LNCaP clone FGC (cell line): ENCODE data around the gene TNS4.

ENCODE experiments used
- DNase-seq: peaks from one replicate; pipeline ENCODE4 v3.0.0-alpha.2; 2011; ENCODE audit warnings: low read depth
- H3K4me3 ChIP-seq: 2 replicates; pipeline ENCODE4 v1.5.1; 2011; ENCODE audit warnings: mild to moderate bottlenecking, low read depth, low read length, control low read depth
- TF ChIP-seq, protein P1 (sequence below): IDR thresholded peaks from 2 replicates; pipeline ENCODE4 v1.5.1; 2012; ENCODE audit warnings: mild to moderate bottlenecking; ENCODE audit not compliant: control insufficient read depth, insufficient read depth; ENCODE audit errors: extremely low read depth

The TNS4 gene

DNA sequence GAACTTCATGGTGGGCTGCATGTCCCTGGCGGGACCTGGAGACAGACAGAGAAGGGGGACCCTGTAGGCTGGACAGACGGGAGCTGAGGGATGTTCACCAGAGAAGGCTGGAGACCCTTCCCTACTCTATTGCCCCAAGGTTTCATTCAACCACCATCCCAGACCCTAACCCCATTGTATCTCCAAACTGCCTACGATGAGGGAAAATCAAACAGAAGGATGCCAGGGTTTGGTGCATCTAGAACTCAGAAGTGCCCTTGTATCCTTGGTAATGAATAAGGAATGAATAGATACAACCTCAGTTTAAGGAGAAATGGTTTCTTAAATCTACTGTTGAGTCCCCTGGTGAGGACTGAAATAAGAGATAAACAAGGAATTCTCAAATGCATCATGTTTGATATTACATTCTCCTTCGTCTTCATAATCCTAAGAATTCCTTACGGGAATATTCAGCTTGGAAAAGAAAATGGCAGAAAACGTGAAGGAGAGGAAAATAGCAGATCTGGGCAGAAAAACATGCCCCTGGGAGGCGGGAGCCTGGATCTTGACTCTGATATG lies 16.4 kb downstream of the TNS4 start:
- DNase-seq, result no peak
- no peak overlapping the region for H3K4me3 ChIP-seq
- TF ChIP-seq, protein P1, sequence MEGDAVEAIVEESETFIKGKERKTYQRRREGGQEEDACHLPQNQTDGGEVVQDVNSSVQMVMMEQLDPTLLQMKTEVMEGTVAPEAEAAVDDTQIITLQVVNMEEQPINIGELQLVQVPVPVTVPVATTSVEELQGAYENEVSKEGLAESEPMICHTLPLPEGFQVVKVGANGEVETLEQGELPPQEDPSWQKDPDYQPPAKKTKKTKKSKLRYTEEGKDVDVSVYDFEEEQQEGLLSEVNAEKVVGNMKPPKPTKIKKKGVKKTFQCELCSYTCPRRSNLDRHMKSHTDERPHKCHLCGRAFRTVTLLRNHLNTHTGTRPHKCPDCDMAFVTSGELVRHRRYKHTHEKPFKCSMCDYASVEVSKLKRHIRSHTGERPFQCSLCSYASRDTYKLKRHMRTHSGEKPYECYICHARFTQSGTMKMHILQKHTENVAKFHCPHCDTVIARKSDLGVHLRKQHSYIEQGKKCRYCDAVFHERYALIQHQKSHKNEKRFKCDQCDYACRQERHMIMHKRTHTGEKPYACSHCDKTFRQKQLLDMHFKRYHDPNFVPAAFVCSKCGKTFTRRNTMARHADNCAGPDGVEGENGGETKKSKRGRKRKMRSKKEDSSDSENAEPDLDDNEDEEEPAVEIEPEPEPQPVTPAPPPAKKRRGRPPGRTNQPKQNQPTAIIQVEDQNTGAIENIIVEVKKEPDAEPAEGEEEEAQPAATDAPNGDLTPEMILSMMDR, result no peak

DNA sequence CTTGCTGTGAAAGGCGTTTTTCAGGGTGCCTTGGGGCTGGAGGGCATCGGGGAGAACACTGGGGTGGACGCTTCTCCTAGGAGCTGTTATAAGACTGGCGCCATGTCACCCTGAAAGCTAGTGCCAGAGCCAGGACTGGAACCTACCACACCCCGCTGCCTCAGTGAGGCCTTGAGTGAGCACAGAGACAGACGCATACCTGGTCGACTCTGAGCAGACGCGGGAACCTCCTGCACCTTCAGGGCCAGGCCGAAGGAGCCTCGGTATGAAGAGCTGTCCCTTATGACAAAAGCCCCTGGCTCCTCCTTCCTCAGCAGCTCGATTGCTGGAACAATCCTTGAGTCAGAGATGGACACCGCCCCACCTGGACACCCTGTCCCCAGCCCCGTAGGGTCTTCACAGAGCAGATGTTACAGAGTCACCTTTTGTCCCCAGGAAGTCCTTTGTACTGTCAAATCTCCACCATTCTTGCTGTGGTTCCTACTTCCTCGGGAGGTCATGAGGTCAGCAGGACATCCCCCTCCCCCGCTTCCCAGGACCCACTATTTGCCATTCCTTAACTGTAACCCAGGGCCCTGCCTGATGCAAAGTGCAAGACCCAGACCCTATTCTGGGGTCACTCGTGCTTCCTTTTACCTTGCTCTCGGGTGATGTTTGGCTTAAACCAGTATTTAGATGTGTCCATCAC lies 17.0 kb downstream of the TNS4 start:
- DNase-seq, result no peak
- TF ChIP-seq, protein P1, result no peak
- no peak overlapping the region for H3K4me3 ChIP-seq

DNA sequence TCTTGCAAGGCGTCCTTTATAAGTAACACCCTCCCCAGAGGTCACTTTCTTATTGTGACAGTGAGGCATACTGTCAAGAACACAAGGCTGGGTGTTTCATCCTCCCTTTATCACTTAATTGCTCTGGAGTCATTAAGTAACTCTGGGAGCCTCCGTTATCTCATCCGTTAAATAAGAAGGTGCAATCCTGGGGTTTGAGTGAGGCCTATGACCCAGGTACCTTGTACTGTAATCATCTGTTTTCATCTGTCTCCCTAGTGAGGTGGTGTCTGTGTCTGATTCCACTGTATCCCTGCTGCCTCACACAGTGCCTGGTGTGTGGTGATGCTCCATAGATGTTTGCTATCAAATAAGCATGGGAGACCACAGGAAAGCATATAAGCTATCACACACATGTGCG lies 17.7 kb downstream of the TNS4 start:
- H3K4me3 ChIP-seq, result no peak overlapping the region
- no peak for DNase-seq
- TF ChIP-seq, protein P1, result no peak

DNA sequence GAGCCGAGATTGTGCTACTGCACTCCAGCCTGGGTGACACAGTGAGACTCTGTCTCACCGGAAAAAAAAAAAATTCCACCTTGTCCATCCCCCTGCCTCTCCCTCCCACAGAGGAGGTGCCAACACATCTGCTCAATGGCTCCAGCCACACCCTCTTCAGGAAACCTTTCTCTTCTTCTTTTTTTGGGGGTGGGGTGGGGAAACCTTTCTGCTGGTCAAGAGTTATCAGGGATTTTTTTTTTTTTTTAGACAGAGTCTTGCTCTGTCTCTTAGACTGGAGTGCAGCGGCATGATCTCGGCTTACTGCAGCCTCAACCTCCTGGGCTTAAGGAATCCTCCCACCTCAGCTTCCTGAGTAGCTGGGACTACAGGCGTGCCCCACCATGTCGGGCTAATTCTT lies 18.7 kb downstream of the TNS4 start:
- no peak for DNase-seq
- no peak overlapping the region for H3K4me3 ChIP-seq
- TF ChIP-seq, protein P1, result no peak

DNA sequence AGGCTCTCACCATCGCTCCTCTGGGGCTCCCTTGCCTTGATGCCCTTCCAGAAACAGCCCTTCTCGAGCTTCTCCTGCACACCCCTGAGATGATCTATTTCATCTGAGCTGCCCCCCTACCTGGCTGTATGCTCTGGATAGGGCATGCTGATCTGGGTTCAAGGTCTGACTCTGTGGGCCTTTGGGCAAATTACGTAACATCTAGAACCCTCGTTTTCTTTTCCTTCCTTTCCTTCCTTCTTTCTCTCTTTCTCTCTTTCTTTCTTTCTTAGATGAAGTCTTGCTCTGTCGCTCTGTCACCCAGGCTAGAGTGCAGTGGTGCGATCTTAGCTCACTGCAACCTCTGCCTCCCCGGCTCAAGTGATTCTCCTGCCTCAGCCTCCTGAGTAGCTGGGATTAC lies 20.3 kb downstream of the TNS4 start:
- TF ChIP-seq, protein P1, result no peak
- DNase-seq, result no peak
- H3K4me3 ChIP-seq, result no peak overlapping the region

DNA sequence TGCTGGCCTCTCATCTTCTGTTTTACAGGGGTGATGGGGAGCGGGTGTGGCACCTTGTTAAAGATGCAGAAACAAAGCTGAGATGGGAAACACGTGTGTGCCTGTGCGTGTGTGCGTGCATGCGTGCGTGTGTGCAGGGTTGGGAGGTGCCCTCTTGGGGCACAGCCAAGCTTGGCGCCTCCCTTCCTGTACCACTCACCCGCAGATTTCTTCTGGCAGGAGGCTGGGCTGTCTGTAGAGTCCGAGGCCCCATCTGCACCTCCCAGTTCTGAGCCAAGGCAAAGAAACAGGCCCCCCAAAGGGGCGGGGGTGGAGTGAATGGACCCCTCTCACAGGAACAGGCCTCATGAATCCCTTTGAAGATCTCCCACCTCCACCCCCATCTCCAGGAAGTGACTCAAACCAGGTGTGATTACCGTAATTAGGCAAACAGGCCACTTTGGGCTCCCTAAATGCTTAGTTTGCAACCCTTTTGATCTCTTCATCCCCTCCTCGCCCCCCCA lies 20.9 kb downstream of the TNS4 start:
- DNase-seq, result no peak
- H3K4me3 ChIP-seq, result no peak overlapping the region

More for the DNA sequence above, 20.9 kb downstream of the TNS4 start:
- TF ChIP-seq, protein P1, result no peak
